ENCODE results near the gene ANKRD34A. TPM values are rescaled to one million over a fixed set of nuclear protein-coding genes. Genes with fewer than 3 reads are reported as not detected.

Gene ANKRD34A
- total and polyA plus RNA-seq, 2 donors (not counting 1 experiment from before 2014, with no cell fraction given), result 1.2 to 1.9 TPM

GRCh38 chr1:145962157-145963102 is 1.9 kb downstream of the ANKRD34A start:
- peak overlapping the region; percentile 58 to 68 (median 64) for H3K4me3 ChIP-seq (replicated peaks in 1 of 4; ENCODE audit: control extremely low read depth in 1 of 4, insufficient read depth in 1 of 4, low read depth in 3 of 4, low read length in 4 of 4)
- H3K9ac ChIP-seq (ENCODE audit: insufficient read depth, low read length), result peak overlapping the region; percentile 36
- no peaks in the 10 kb centered on the region for H3K27me3 ChIP-seq (ENCODE audit: control insufficient read depth, insufficient read depth, low read length)
- no peaks in the 10 kb centered on the region for H3K9me3 ChIP-seq (ENCODE audit: control insufficient read depth, insufficient read depth, low read depth, low read length)
- H2AFZ ChIP-seq (ENCODE audit: low read length), result peak overlapping the region; percentile 89
- H3K4me2 ChIP-seq (ENCODE audit: extremely low read depth, insufficient read depth, low read length), result peak overlapping the region; percentile 87
- peaks cover 1% of the 10 kb centered on the region for H3K36me3 ChIP-seq (ENCODE audit: control insufficient read depth, insufficient read depth, low read length)
- H3K4me1 ChIP-seq (ENCODE audit: control insufficient read depth, extremely low read depth, insufficient read depth, low read length), result peaks cover 31% of the 10 kb centered on the region
- peak overlapping the region; percentile 87 for H3K27ac ChIP-seq (ENCODE audit: insufficient read depth, low read length)
- TF ChIP-seq CTCF (conservative IDR thresholded peaks at IDR 0.05 in 1 of 2, IDR thresholded peaks at IDR 0.05 in 1 of 2; ENCODE audit: low read depth in 1 of 2, low read length in 2 of 2), result no peak
- no peak for TF ChIP-seq EZH2 (IDR thresholded peaks at IDR 0.05; ENCODE audit: low read length, missing control alignments)
- no peak for DNase-seq (ENCODE audit: low read depth in 2 of 2)
- peaks cover 2% of the 10 kb centered on the region for H3K79me2 ChIP-seq (ENCODE audit: control insufficient read depth, insufficient read depth, low read length)
- no peaks in the 10 kb centered on the region for H4K20me1 ChIP-seq (ENCODE audit: control insufficient read depth, extremely low read depth, insufficient read depth, low read length)

GRCh38 chr1:145961425-145962156 is 2.8 kb downstream of the ANKRD34A start:
- Histone ChIP-seq H3K27ac (ENCODE audit: insufficient read depth, low read length) (peak overlapping the region; percentile 54), H3K4me1 (ENCODE audit: control insufficient read depth, extremely low read depth, insufficient read depth, low read length) (peaks cover 31% of the 10 kb centered on the region), H3K4me2 (ENCODE audit: extremely low read depth, insufficient read depth, low read length) (peak overlapping the region; percentile 87), H3K27me3 (ENCODE audit: control insufficient read depth, insufficient read depth, low read length) (no peaks in the 10 kb centered on the region), H3K9ac (ENCODE audit: insufficient read depth, low read length) (peak overlapping the region; percentile 41), H3K36me3 (ENCODE audit: control insufficient read depth, insufficient read depth, low read length) (peaks cover 1% of the 10 kb centered on the region), H3K79me2 (ENCODE audit: control insufficient read depth, insufficient read depth, low read length) (peaks cover 9% of the 10 kb centered on the region), H3K4me3 (replicated peaks in 1 of 4; ENCODE audit: control extremely low read depth in 1 of 4, insufficient read depth in 1 of 4, low read depth in 3 of 4, low read length in 4 of 4) (peak overlapping the region; percentile 58 to 68 (median 64)), H4K20me1 (ENCODE audit: control insufficient read depth, extremely low read depth, insufficient read depth, low read length) (no peaks in the 10 kb centered on the region), H2AFZ (ENCODE audit: low read length) (peak overlapping the region; percentile 59), H3K9me3 (ENCODE audit: control insufficient read depth, insufficient read depth, low read depth, low read length) (no peaks in the 10 kb centered on the region)
- no peak for DNase-seq (ENCODE audit: low read depth in 2 of 2)
- no peak for TF ChIP-seq CTCF (conservative IDR thresholded peaks at IDR 0.05 in 1 of 2, IDR thresholded peaks at IDR 0.05 in 1 of 2; ENCODE audit: low read depth in 1 of 2, low read length in 2 of 2)

GRCh38 chr1:145961109-145961424 is 3.3 kb downstream of the ANKRD34A start:
- no peaks in the 10 kb centered on the region for H3K9me3 ChIP-seq (ENCODE audit: control insufficient read depth, insufficient read depth, low read depth, low read length)
- peak overlapping the region; percentile 87 for H3K4me2 ChIP-seq (ENCODE audit: extremely low read depth, insufficient read depth, low read length)
- H3K4me3 ChIP-seq (replicated peaks in 1 of 4; ENCODE audit: control extremely low read depth in 1 of 4, insufficient read depth in 1 of 4, low read depth in 3 of 4, low read length in 4 of 4), result peak overlapping the region; percentile 58 to 68 (median 64)
- peaks cover 1% of the 10 kb centered on the region for H3K36me3 ChIP-seq (ENCODE audit: control insufficient read depth, insufficient read depth, low read length)
- TF ChIP-seq EZH2 (IDR thresholded peaks at IDR 0.05; ENCODE audit: low read length, missing control alignments), result no peak
- no peak for TF ChIP-seq CTCF (conservative IDR thresholded peaks at IDR 0.05 in 1 of 2, IDR thresholded peaks at IDR 0.05 in 1 of 2; ENCODE audit: low read depth in 1 of 2, low read length in 2 of 2)
- H3K4me1 ChIP-seq (ENCODE audit: control insufficient read depth, extremely low read depth, insufficient read depth, low read length), result peaks cover 31% of the 10 kb centered on the region
- no peaks in the 10 kb centered on the region for H3K27me3 ChIP-seq (ENCODE audit: control insufficient read depth, insufficient read depth, low read length)
- peak overlapping the region; percentile 59 for H2AFZ ChIP-seq (ENCODE audit: low read length)
- DNase-seq (ENCODE audit: low read depth in 2 of 2), result no peak
- peak overlapping the region; percentile 41 for H3K9ac ChIP-seq (ENCODE audit: insufficient read depth, low read length)
- peaks cover 13% of the 10 kb centered on the region for H3K79me2 ChIP-seq (ENCODE audit: control insufficient read depth, insufficient read depth, low read length)
- peak overlapping the region; percentile 40 for H3K27ac ChIP-seq (ENCODE audit: insufficient read depth, low read length)
- no peaks in the 10 kb centered on the region for H4K20me1 ChIP-seq (ENCODE audit: control insufficient read depth, extremely low read depth, insufficient read depth, low read length)

All from fibroblast of lung (primary cell).